ENCODE data around the gene STXBP5L. TPM values are rescaled to one million over a fixed set of nuclear protein-coding genes. Genes with fewer than 3 reads are reported as not detected.

Gene STXBP5L
- total and polyA plus RNA-seq, 2 donors from 2014 or later = not detected

Small RNAs within 50 kb of the gene (microRNA-seq; reads per million reads assigned to microRNA genes)
- gene MIR5682 = not detected

Other genes starting within 250 kb of the STXBP5L start
- gene HGD, start 226.0 kb upstream of the STXBP5L start, total RNA-seq = 72.0 TPM
- gene HGD, start 226.0 kb upstream of the STXBP5L start, polyA plus RNA-seq (ENCODE audit: insufficient read depth, low read depth, low replicate concordance) = 251 TPM
- 30.1 TPM for gene RABL3, start 165.7 kb upstream of the STXBP5L start, total RNA-seq
- 16.9 TPM for gene RABL3, start 165.7 kb upstream of the STXBP5L start, polyA plus RNA-seq (ENCODE audit: insufficient read depth, low read depth, low replicate concordance)
- gene GTF2E1, start 165.5 kb upstream of the STXBP5L start, total RNA-seq = 19.4 TPM
- gene GTF2E1, start 165.5 kb upstream of the STXBP5L start, polyA plus RNA-seq (ENCODE audit: insufficient read depth, low read depth, low replicate concordance) = 5.4 TPM